NOMO-1 treated with dmso at 0.1 percent for 144 hours (cell line): ENCODE results near the gene HNRNPM.
A peak's percentile ranks its signal among the peaks of the same experiment; 100 is the strongest.

Source experiments
- DNase-seq: peaks from one replicate; lab custom pipeline; 2025; ENCODE audit not compliant: unreplicated experiment; lab: John Stamatoyannopoulos, UW

HNRNPM gene

DNA sequence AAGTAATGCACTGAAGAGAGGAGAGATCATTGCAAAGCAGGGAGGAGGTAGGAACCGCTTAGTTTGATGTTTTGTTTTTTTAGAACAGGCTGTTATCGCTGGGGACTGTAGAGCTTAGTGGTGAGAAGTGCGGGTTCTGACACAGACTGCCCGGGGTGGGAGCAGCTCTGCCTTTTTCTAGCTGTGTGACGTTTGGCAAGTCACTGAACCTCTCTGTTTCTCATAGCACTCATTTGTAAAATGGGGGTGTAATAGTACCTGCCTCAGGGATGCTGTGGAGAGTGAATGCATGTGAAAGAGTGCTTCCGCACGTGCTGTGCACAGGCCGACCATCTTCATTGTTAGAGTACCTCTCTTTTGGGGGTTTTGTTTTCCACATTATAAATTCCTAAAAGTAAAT, 38.4 kb downstream of the HNRNPM start:
- no peak for DNase-seq

- no peak for DNase-seq
Observed at GRCh38 chr19:8484331-8484894, 39.6 kb downstream of the HNRNPM start.

- DNase-seq, result no peak
Observed at GRCh38 chr19:8485561-8486371, 41.0 kb downstream of the HNRNPM start.

DNA sequence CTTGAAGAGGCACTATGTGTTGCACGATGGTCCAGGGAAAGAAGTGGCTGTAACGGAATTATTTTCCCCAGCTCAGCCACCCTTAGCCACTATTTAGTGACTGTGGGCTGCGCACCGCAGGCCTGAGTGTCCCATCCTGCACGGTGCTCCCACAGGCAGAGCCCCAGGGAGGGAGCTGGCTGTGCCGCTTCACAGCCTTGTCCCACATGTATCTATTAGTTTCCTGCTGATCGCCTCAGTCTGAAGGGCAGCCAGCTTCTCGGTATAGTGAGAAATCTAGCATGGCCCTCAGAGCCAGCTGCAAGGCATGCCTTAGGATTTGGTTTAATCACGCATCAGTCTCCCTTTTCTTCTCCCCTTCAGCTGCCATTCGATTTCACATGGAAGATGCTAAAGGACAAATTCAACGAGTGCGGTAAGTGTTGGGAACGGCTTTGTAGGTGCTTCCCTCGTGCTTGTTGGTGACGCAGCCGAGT, 41.9 kb downstream of the HNRNPM start:
- no peak for DNase-seq

DNA sequence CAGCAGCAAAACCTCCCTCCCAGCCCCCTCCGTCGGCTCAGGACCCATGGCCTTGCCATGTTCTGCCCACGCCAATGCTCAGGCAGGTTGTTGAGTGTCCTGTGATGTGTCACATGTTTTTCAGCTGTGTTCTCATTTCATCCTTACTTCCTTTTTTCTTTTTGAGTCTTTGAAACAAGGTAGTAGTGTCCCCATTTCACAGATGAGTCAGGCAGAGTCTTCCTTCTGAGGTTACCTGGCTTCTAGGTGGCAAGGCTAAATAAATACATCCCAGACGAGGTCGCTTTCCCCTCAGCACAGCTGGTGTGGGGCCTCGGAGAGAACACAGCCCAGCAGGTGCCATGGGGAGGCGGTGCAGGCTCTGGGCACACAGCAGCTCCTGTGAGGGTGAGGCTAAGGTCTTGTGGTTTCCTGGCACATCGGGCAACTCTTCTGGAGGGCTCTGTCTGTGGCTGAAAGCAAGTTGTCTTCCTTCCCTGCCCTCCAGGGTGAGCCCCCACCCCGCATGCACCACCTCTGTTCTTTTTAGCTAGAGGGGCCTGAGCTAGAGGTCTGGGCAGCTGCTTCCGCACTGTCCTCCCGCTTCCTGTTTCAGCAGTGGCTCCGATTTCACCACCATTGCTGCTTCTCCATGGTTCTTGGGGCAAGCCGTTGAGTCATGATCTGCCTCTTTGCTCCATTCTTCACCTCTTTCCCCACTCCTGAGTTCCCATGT, 42.5 kb downstream of the HNRNPM start:
- DNase-seq, result peak; percentile 94

DNA sequence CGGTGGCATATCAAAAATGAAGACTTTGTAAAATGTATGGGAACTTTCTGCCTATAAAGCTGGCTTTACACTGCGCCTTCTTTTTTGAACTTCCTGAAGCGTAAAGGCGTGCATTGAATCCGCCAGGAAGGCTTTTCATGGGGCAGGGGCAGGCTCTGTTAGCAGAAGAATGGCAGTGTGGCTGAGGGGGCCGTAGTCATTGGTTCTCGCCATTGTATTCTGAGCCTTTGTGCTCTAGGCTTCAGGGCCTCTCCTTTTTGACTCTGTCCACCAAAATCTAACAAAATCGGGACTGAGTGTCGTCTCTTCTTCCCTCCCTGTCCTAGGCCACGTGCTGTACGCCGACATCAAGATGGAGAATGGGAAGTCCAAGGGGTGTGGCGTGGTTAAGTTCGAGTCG, 43.6 kb downstream of the HNRNPM start:
- no peak for DNase-seq

GRCh38 chr19:8489561-8490394, 45.0 kb downstream of the HNRNPM start:
- no peak for DNase-seq

- DNase-seq, result no peak
Observed at GRCh38 chr19:8490395-8490760, 45.6 kb downstream of the HNRNPM start.

- DNase-seq, result no peak
Observed at GRCh38 chr19:8490873-8491272, 46.1 kb downstream of the HNRNPM start.

DNA sequence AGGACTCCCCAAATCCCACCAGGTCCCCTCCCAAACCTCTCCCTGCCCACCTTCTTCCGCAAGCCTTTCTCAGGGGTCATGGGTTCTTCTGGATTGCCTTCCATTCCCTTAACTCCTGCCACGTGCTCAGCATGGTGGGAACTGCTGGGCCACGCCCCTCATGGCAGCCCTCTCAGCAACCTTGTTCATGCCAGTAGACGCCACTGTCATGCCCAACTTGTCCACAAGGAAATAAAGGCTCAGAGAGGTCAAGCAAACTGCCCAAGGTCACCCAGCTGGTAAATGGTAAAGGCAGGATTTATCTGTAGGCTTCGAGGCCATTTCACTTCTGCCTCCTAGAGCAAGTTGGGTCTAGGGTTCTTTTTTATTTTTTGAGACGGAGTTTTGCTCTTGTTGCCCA, 46.8 kb downstream of the HNRNPM start:
- DNase-seq, result no peak

- peak; percentile 95 for DNase-seq
Observed at GRCh38 chr19:8494158-8494557, 49.4 kb downstream of the HNRNPM start.

GRCh38 chr19:8498295-8498694, 53.5 kb downstream of the HNRNPM start:
- DNase-seq, result no peak

GRCh38 chr19:8499048-8499833, 54.5 kb downstream of the HNRNPM start:
- no peak for DNase-seq

GRCh38 chr19:8500158-8500557, 55.4 kb downstream of the HNRNPM start:
- DNase-seq, result peak; percentile 90

DNA sequence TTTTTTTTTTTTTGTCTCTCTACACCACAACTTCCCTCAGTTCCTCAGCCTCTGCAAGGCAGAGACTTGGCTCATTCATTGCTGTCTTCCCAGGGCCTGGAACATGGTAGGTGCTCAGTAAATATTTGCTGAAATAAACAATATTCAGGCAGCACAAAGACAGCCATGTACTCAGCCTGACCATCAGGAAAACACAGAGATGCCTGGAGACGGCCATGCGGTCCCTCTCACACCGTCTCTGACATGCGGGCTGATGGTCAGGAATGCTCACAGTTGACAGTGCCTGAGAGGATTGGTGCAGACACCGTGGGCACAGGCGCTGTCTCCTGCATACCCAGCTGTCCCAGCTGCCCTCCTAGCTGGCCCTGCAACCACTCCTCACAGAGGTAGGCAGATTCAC, 56.7 kb downstream of the HNRNPM start:
- no peak for DNase-seq

- no peak for DNase-seq
Observed at GRCh38 chr19:8501981-8502380, 57.2 kb downstream of the HNRNPM start.

GRCh38 chr19:8503510-8503909, 58.7 kb downstream of the HNRNPM start:
- no peak for DNase-seq

DNA sequence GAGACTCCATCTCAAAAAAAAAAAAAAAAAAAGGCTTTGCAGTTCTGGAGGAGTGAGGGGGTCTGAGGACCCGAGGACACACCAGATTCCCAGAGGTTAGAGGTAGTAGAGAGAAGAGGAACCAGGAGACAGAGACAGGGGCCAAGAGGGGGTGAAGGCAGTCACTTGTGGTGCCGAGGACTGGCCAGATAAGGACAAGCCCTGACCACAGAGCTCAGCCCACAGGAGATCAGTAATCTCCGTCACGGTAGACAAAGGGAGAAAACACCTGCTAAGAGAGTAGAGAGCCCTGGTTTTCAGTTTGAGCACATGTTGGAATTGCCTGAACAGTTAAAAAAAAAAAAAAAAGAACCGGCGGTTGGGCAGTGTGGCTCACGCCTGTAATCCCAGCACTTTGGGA, 59.4 kb downstream of the HNRNPM start:
- DNase-seq, result no peak

DNA sequence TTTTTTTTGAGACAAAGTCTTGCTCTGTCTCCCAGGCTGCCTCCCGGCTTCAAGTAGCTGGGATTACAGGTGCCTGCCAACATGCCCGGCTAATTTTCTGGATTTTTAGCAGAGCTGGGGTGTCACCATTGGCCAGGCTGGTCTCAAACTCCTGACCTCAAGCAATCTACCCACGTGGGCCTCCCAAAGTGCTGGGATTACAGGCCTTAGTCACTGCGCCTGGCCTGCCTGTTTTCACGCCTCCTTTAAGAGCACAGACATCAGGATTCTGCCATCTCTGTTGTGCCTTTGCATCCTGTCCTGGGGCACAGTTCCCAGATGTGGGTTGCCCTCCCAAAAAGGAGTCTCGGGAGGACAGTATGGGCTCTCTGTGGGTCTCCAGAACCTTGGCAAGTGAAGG, 60.1 kb downstream of the HNRNPM start:
- DNase-seq, result no peak

DNA sequence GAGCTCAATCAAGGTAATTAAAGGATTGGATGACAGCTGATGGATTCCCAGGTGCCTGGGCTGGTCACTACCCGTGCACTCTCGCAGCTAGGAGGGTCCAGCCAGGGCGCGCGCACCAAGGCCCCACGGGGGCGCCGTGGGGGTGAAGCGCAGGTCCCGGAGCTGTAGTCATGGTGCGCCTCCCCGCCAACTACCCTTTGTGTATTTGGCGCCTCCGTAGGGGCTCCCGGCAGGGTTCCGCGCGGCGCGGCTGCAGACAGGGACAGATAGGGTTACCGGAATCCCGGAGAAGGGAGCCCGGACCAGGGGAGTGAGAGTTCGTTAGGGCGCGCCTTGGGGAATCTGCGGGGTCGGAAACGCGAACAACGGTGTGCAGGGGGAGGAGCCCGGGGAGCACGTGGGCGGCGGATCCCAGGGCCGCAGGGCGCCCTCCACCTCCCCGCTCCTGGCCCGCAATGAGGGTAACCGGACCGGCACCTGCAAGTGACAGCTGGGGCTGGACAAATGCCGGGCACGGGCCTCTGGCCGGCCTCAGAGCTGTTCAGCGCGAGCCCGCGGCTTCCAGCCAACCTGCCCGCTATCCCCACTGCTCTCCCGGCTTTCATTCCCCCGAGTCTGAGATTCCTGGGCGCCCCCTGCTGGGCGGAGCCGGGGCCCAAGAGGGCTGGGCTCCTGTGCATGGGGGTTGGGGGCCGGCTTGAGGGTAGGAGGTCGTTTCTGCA, 61.1 kb downstream of the HNRNPM start:
- no peak for DNase-seq
